GM10847 (cell line): ENCODE results near the gene NPTX1.

ENCODE experiments used
- POLR2A ChIP-seq: IDR thresholded peaks from 2 replicates; pipeline ENCODE4 v1.6.1; 2011; ENCODE audit not compliant: insufficient read length; ENCODE audit errors: extremely low read depth

NPTX1 gene

GRCh38 chr17:80424261-80424660 lies 52.1 kb downstream of the NPTX1 start:
- TF ChIP-seq POLR2A = no peak

GRCh38 chr17:80423536-80424225 lies 52.7 kb downstream of the NPTX1 start:
- no peak for TF ChIP-seq POLR2A

- no peak for TF ChIP-seq POLR2A
Observed at GRCh38 chr17:80422981-80423380, 53.4 kb downstream of the NPTX1 start.

- no peak for TF ChIP-seq POLR2A
Observed at GRCh38 chr17:80422276-80422675, 54.1 kb downstream of the NPTX1 start.

GRCh38 chr17:80421381-80422090 lies 54.9 kb downstream of the NPTX1 start:
- no peak for TF ChIP-seq POLR2A

- TF ChIP-seq POLR2A = no peak
Observed at GRCh38 chr17:80419255-80419654, 57.2 kb downstream of the NPTX1 start.

DNA sequence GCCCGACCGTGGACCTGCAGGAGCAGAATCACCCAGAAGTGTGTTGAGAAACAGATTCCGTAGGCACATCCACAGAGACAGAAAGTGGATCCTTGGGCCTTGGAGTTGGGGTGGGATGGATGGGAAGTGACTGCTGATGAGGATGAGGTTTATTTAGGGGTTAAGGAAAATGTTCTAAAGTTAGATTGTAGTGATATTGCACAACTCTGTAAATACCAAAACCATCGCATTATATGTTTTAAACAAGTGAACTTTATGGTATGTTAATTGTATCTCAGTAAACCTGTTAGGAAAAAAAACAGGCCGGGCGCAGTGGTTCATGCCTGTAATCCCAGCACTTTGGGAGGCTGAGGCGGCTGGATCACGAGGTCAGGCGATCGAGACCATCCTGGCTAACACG lies 57.8 kb downstream of the NPTX1 start:
- TF ChIP-seq POLR2A = no peak
